NCI-H1436 (cell line): Measurements from ENCODE around the gene KRTAP1-5.
"Not testable (repeated sequence)": the region's sequence is repeated elsewhere in the genome, so short reads cannot be mapped to it uniquely, and the experiment has no call there.

ENCODE experiments used
- DNase-seq: peaks from one replicate; lab custom pipeline; 2025; lab: John Stamatoyannopoulos, UW

The KRTAP1-5 gene, protein sequence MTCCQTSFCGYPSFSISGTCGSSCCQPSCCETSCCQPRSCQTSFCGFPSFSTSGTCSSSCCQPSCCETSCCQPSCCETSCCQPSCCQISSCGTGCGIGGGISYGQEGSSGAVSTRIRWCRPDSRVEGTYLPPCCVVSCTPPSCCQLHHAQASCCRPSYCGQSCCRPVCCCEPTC

DNA sequence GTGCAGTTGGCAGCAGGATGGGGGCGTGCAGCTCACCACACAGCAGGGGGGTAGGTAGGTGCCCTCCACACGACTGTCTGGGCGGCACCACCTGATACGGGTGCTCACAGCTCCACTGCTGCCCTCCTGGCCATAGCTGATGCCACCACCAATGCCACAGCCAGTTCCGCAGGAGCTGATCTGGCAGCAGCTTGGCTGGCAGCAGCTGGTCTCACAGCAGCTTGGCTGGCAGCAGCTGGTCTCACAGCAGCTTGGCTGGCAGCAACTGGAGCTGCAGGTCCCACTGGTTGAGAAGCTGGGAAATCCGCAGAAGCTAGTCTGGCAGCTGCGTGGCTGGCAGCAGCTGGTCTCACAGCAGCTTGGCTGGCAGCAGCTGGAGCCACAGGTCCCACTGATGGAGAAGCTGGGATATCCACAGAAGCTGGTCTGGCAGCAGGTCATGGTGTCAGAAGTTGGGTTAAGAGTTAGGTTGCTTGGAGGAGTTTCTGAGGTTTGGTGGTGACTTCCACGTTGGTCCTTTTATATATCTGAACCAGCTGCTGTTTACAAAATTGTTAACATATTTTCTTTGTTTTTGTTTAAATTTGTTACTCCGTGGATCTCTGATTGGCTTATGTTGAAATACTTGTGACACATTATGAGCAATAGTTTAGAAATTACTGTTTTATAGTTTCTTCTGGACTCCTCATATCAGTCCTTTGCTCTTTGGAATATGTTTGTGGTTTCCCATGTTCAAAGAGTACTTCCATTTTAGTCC lies at the start of gene KRTAP1-5:
Gene KRTAP1-5, minus strand, starts transcription at position 494 of the 757 bp plus-strand sequence. Its CDS starts 53 bp downstream, at position 441.
- DNase-seq: no peak

DNA sequence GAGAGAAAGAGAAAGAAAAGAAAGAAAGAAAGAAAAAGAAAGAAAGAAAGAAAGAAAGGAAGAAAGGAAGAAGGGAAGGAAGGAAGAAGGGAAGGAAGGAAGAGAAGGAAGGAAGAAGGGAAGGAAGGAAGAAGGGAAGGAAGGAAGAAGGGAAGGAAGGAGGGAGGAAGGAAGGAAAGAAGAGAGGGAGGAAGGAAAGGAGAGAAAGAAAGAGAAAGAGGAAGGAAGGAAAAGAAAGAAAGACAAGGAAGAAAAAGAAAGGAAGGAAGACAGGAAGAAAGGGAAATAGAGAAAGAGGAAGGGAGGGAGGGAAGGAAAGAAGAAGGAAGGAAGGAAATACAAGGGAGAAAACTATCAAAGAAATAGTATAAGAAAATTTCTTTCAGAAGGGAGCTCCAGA lies 49.8 kb upstream of the KRTAP1-5 start:
- no peak for DNase-seq

DNA sequence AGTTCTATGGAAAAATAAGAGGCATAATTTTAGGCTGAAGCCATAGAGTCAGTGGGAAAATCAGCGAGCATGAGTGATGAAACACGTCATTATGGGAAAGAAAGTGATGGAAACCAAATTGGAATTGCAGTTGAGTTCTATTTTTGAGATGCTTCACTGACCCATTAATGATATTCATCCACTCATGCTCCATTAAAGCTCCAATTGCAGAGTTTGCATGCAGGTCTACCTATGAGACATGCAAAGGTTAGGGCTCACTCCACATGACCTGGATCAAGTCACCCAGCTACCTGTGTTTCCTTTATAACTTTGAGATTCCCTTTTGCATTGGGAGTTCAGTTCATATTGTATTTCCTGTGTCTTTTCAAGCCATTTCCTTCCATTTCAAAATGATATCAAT lies 46.7 kb upstream of the KRTAP1-5 start:
- DNase-seq: no peak

DNA sequence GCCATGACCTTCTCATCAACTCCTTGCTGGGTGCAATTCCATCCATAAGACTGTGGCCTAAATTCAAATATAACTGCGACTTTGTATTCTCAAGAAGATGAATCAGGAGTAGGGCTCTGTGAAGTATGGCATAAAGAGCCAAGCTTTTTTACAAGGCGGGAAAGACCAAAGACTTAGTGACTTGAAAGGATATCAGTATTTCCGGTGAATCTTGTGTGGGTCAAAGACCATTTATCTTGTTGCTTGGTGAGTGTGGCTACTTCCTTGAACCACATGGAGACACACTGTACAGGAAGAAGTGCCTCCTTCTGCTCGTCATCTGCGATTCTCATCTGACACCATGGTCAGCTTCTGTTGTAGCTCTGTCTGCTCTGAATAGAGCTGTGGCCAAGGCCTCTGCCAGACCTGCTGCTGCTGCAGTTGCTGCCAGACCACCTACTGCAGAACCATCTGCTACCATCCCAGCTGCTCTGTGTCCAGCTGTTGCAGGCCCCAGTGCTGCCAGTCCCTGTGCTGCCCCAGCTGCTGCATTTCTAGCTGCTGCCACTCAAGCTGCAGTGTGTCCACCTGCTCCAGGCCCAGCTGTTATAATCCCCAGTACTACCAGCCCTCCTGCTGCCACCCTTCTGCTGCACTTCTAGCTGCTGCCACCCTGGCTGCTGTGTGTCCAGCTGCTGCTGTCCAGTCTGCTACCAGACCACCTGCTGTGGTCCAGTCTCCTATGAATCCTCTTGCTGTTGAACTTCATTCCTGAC lies 44.8 kb upstream of the KRTAP1-5 start:
- no peak for DNase-seq

DNA sequence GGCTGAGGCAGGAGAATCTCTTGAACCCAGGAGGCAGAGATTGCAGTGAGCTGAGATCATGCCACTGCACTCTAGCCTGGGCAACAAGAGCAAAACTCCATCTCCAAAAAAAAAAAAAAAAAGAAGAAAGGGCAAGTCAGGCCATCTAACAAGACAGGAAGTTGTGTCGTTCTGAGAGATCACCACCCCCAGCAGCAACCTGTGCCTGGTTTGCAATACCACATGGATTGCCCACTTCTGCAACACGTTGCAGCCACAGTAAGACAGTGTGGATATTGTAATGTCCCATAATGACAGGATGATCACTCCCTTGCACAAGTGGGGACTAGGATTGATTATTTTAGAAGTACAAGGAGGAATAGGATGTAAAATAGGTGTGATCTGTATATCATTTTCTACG lies 42.0 kb upstream of the KRTAP1-5 start:
- no peak for DNase-seq

DNA sequence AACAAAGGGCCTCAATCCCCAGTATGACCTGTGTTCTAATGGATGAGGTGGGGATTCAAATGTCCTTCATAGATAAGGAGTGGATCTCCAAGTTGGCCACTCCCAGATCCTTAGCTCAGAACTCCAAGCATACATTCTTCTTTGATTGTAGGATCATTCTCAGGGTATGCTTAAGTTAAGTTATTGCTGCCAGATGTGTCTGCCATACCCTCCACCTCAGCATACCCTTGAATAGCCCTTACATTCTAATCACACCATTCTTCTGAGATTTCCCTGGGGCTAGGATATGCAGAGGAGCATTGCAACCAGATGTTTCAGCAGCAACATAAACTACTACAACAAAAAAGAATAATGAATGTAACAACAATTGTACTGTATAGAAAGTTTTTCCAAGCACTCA lies 40.3 kb upstream of the KRTAP1-5 start:
- DNase-seq: no peak

DNA sequence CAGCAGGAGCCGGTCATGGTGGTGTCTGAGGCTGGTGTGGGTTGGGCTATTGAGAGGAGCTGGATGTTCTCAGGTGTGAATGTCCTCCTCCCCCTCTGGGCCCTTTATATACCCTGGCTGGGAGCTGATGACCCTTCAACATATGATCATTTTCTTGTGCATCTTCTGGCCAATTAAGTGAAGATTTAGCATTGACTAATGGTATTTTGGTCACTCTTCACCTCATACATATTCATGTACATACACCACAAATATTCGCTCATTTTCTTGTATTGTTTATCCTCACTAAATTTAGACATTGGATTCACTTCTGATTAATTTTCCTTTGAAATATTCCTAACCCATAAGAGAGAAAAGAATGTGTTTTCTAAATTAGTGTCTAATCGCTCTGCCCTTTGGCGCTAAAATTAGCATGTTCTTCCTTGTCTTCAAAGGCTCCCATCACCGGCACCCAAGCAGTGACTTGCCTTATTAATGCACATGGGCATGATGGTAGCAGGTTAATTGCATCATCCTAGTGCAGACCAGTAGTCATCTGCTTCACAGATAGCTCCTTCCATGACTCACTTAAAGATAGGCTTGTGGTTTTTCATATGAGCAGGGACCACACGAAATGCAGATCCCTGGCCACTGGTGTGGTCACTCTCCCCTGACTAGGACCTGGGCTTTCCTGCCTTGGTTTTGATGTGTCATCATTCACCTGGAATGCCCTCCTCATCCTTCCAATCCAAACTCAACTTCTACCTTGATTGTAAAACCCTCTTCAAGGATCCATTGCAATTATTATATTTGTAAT lies 39.0 kb upstream of the KRTAP1-5 start, which contains the start of gene KRTAP2-4:
Gene KRTAP2-4, minus strand, starts transcription at position 51 of the 796 bp plus-strand sequence. Its CDS starts 34 bp downstream, at position 17.
- DNase-seq: no peak

DNA sequence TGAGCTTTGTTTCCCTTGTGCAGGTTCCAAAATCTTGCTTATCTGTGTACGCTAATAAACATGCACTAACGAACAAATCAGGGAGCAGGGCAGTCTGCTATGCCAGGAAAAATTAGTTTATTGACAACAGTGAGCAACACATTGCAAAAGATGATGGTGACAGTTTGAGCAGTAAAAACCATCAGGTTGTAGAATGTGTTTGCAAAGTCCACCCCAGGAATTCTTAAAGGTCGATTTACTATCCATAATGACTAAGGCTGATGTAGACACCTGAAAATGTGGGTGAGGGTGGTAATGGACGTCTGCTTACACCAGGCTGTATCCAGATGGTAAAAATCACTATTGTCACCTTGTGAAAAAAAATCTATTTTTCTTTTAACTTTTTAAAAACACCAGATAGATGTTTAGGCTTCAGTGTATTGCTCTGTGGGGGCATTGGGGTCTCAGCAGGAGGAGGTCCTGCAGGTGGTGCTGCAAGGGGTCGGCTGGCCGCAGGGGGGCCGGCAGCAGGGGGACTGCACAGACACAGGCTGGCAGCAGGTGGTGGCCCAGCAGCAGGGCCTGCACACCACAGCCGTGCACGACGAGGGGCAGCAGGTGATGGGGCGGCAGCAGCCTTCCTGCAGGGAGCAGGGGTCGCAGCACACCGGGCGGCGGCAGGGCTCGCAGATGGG lies 38.1 kb upstream of the KRTAP1-5 start:
- DNase-seq: not testable (repeated sequence)

DNA sequence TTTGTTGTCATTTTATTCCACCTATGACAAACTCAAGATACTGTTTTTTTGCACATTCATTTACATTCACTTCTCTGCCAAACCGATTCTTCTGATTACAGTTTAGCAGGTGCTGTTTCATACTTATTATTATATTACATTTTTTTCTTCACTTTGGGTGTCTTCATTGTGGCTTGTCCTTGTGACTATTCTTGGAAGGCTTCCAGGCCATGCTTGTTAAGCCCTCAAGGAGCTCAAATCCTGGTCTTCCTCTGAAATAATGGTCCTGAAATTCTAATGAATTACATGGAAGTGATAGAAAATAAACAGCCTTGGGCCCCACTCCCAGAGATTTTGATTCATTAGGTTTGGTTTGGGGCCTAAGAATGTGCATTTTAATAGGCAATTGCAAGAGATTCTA lies 37.3 kb upstream of the KRTAP1-5 start:
- DNase-seq: no peak

DNA sequence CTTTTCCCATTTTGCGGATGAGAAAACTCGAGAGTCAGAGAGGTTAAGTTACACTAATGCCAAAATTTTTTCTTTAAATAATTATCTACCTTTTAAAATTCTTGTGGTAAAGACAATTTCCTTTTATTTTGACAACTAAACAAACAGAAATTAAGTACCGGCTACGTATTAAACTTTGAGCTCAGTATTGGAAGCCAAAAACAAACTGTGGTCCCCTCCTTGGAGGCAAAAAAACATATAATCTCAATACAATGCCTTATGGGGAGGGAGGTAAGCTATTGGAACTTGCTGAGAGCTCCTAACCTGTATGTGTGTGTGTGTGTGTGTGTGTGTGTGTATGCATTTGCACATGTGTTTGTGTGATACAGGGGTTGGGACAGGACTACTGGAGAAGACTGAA lies 36.4 kb upstream of the KRTAP1-5 start:
- DNase-seq: no peak

DNA sequence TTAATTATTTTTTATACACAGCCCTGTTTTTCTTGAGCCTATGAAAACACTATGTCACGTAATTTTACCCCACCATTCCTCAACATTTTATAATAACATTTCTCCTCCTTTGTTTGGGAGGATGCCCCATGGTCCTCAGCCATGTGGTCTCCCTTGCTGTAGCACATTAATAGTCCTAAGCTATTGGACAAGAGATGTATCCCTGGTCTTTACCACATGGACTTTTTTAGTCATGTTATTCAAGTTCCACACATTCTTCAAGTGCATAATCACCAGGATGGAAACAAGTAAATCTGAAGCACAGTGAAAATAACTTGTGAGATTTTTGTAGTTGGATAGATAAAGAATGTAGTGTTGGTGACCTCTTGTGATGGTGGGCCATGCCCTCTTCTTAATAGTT lies 35.0 kb upstream of the KRTAP1-5 start:
- no peak for DNase-seq

DNA sequence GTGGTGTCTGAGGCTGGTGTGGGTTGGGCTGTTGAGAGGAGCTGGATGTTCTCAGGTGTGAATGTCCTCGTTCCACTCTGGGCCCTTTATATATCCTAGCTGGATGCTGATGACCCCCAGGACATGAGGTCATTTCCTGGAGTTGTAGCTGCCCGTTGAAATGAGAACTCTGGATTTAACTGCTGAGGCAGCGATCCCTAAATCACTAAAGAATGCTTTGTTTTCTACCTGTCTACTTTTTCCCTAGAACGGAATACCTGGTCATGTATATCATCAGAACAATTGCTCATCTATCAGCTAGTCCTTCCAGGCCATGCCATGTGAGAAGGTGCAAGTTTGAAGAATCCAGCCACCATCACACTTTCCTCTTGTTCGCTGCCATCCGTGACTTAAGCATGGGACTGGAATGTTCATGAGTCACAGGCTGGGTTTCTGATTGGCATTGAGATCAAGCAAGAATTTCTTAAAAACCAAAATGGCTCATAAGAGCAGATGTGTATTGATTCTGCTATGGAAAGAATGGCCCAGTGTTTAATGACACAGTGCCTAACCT lies 33.1 kb upstream of the KRTAP1-5 start, which contains the start of gene KRTAP2-3:
Gene KRTAP2-3, minus strand, starts transcription at position 63 of the 553 bp plus-strand sequence. CDS start 64 bp downstream, outside the sequence.
- DNase-seq: no peak

DNA sequence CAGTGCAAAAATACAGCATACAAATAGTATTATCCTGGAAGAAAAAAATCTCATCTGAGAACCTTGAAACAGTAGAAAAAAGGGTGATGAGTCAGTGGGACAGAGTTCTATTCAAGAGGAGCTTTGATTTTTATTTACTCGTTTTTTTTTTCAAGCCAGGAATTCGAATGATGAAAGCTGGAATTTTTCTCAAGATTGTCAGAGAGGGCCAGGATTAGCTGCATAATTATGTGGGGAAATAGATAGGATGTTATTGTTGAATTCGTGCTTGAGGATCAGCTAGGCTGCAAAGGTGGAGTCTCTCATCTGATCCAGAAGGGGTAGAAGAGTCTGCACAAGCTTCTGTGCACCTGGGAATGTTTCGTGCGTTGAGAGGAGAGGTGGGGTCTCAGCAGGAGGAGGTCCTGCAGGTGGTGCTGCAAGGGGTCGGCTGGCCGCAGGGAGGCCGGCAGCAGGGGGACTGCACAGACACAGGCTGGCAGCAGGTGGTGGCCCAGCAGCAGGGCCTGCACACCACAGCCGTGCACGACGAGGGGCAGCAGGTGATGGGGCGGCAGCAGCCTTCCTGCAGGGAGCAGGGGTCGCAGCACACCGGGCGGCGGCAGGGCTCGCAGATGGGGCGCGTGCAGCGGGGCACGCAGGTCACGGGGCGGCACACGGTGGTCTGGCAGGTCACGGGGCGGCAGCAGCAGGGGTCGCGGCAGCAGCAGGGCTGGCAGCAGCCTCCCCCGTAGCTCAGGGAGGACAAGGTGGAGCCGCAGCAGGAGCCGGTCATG lies 32.5 kb upstream of the KRTAP1-5 start:
- not testable (repeated sequence) for DNase-seq

DNA sequence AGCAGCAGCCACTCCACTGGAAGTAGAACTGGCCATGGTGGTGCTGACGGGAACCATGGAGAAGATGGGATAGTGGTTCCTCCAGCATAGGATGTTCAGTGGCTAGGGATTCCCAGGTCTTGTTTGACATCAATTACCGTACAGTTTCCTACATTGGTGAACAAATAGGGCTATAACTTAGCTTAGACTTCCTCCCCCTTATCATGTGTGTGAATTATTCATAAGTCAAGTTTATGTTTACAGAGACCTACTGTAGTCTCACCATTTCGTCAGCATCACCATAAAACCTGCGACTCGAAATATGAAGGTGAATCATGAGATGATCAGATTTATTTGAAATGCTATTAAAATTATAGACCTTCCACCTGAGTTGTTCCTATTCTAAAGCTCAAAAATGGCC lies 31.7 kb upstream of the KRTAP1-5 start:
- DNase-seq: no peak

DNA sequence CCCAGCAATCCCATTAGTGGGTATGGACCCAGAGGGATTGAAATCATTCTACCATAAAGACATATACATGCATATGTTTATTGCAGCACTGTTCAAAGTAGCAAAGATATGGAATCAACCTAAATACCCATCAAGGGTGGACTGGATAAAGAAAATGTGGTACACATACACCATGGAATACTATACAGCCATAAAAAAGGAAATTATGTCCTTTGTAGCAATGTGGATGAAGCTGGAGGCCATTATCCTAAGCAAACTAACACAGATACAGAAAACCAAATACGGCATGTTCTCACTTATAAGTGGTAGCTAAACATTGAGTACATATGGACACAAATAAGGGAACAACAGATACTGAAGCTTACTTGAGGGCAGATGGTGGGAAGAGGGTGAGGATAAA lies 30.5 kb upstream of the KRTAP1-5 start:
- DNase-seq: no peak

DNA sequence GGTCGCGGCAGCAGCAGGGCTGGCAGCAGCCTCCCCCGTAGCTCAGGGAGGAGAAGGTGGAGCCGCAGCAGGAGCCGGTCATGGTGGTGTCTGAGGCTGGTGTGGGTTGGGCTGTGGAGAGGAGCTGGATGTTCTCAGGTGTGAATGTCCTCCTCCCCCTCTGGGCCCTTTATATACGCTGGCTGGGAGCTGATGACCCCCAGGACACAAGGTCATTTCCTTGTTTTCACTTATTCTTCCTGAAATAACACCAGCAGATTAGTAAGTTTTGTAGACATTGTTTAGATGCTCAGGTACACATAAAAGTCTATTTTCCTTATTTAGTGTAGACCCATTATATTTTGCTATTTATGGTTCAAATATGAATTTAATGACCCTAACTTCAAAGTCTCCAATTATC lies 28.1 kb upstream of the KRTAP1-5 start, which contains the start of gene KRTAP2-2:
Gene KRTAP2-2, minus strand, starts transcription at position 101 of the 400 bp plus-strand sequence. Its CDS starts 19 bp downstream, at position 82.
- not testable (repeated sequence) for DNase-seq

DNA sequence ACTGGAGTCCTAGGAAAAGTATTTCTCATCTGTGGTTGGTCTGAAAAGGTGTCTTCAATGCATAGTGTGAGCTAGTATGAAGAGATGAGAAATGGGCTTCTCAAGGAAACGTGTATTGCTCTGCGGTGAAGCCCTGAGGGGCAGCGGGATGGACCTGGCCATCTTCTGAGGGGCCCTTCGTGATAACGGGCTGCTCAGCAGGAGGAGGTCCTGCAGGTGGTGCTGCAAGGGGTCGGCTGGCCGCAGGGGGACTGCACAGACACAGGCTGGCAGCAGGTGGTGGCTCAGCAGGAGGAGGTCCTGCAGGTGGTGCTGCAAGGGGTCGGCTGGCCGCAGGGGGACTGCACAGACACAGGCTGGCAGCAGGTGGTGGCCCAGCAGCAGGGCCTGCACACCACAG lies 27.5 kb upstream of the KRTAP1-5 start:
- DNase-seq: not testable (repeated sequence)

DNA sequence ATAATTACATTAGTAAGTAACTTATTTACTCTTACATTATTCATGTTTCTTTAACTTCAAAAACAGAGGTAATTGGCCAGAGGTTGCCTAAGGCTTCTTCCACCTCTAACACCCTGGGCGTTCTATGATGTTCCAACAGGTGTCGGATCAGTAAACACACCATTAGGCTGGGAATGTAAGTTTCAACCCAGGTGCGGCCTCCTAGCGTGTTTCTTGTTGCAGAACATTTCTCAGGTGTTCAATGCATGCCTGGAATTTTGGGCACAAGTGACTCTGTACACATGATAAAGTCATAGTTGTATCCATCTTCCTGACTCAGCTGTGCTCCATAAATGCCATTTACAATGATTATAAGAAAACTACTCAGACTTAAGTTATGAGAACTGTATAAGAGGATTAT lies 27.0 kb upstream of the KRTAP1-5 start:
- no peak for DNase-seq

DNA sequence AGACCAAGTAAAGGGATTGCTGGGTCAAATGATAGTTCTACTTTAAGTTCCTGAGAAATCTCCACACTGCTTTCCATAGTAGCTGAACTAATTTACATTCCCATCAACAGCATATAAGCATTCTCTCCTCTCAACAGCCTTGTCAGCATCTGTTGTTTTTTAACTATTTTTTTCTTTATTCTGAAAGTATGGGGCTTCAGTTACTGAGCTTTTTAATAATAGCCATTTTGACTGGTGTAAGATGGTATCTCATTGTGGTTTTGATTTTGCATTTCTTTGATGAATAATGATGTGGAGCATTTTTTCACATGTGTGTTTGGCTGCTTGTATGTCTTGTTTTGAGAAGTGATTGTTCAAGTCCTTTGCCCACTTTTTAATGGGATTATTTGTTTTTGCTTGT lies 25.6 kb upstream of the KRTAP1-5 start:
- no peak for DNase-seq

DNA sequence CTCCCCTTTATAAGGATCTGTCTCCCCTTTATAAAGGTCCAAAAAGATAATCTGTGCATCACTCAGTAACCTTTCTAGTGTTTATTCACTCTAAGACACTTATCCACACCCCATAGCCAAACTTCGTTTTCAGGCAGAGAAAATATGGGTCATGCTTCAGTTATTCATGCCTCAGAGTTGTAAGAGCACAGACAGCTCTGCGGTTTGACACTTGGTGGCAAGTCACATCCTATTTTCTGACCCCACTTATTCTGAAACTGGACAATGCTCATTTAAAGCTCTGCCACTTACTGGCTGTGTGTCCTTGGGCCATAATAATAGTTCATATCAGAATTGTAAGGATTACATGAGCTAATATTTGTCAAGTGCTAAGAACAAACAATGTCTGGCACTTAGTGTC lies 22.1 kb upstream of the KRTAP1-5 start:
- no peak for DNase-seq
